A549 (cell line): ENCODE results near the gene FBXL13.

ENCODE experiments used
- CHD2 ChIP-seq: fragments of 150-350 bp; IDR thresholded peaks from 2 replicates; pipeline ENCODE4 v1.6.1; 2014; ENCODE audit warnings: low read length; ENCODE audit not compliant: partially characterized antibody
- MYC ChIP-seq: IDR thresholded peaks from 2 replicates; pipeline ENCODE4 v1.6.1; 2012; ENCODE audit warnings: mild to moderate bottlenecking, inconsistent platforms, low read length, improper control_type of control experiment, borderline replicate concordance
- TF ChIP-seq, protein P1 (sequence below): fragments of >200 bp; sonication (Bioruptor Twin); formaldehyde crosslinking; IDR thresholded peaks from 3 replicates; pipeline ENCODE4 v1.5.1; 2016

- TF ChIP-seq, protein P1, sequence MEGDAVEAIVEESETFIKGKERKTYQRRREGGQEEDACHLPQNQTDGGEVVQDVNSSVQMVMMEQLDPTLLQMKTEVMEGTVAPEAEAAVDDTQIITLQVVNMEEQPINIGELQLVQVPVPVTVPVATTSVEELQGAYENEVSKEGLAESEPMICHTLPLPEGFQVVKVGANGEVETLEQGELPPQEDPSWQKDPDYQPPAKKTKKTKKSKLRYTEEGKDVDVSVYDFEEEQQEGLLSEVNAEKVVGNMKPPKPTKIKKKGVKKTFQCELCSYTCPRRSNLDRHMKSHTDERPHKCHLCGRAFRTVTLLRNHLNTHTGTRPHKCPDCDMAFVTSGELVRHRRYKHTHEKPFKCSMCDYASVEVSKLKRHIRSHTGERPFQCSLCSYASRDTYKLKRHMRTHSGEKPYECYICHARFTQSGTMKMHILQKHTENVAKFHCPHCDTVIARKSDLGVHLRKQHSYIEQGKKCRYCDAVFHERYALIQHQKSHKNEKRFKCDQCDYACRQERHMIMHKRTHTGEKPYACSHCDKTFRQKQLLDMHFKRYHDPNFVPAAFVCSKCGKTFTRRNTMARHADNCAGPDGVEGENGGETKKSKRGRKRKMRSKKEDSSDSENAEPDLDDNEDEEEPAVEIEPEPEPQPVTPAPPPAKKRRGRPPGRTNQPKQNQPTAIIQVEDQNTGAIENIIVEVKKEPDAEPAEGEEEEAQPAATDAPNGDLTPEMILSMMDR = no peak
- TF ChIP-seq CHD2 (no peak), MYC (no peak)
Measured at GRCh38 chr7:102942181-102942866, 132.3 kb downstream of the FBXL13 start.
